ENCODE data around the gene IPO5.

IPO5 gene

GRCh38 chr13:98066636-98067035, 113.2 kb downstream of the IPO5 start:
- no peak for DNase-seq

- DNase-seq, result no peak
Observed at GRCh38 chr13:98068521-98068920, 115.0 kb downstream of the IPO5 start.

DNA sequence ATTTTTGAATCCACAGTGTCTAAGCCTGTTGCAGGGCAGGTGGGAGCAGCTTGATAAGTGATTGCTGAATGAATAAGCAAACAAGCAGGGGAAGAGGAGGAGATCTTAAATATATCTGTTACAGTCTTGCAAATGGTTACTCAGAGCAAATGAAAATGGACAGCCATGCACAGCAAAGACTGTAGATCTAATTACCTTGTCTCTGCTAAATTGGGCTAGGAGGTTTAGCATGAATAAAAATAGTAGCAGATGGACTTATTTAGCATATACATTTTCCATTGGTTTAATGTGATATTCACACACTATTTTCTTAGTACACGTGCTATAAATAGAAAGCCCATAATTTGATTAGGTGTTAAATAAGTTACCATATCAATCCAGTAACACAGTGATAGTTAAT, 116.5 kb downstream of the IPO5 start:
- no peak for DNase-seq

DNA sequence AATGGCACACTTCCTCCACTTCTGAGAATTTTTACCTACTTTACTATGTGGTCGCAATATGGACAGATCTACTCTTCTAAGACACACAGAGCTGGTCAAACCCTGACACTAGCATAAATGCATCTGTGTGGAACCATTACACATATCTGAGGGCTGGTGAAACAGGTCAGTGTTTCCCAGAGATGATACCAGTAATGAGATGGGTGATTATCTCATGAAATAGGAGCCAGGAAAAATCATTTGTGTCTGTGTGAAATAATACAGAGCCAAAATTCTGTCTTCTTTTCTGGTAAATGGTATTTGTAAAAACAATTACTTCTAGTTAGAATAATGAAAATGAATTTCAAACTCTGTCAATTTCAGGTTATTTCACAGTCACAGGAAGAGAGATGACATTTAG, 117.8 kb downstream of the IPO5 start:
- no peak for DNase-seq

GRCh38 chr13:98072476-98072875, 119.0 kb downstream of the IPO5 start:
- no peak for DNase-seq

Measured in NCI-H774 (cell line).